Activated CD4-positive, alpha-beta T cell treated with anti-CD3 and anti-CD28 coated beads, Interleukin-2, amount 10 ng/mL, durations not matched to agents 7 days and 5 days (primary cell): Measurements from ENCODE around the gene FBXO10. TPM values are rescaled to one million over a fixed set of nuclear protein-coding genes. Genes with fewer than 3 reads are reported as not detected.

ENCODE experiments used
- CTCF ChIA-PET: fragments of 350-600 bp; sonication (Branson Sonifier 250); formaldehyde crosslinking; loops from one replicate; lab custom pipeline; 2021; ENCODE audit warnings: antibody characterized with exemption; lab: Charles Lee
- POLR2A ChIA-PET: fragments of 350-600 bp; sonication (Branson Sonifier 250); formaldehyde crosslinking; loops from one replicate; lab custom pipeline; 2021; ENCODE audit warnings: antibody characterized with exemption; lab: Charles Lee
- DNase-seq: peaks from one replicate; pipeline ENCODE4 v3.0.0-alpha.2; 2020
- H3K27ac Mint-ChIP-seq: one replicate; pipeline ENCODE4 v1.8.0; 2021; ENCODE audit warnings: mild to moderate bottlenecking, moderate library complexity, mixed read lengths
- H3K27me3 Mint-ChIP-seq: one replicate; pipeline ENCODE4 v1.8.0; 2021; ENCODE audit warnings: mixed read lengths
- H3K36me3 Mint-ChIP-seq: one replicate; pipeline ENCODE4 v1.8.0; 2021; ENCODE audit warnings: low read depth, mixed read lengths
- H3K4me1 Mint-ChIP-seq: one replicate; pipeline ENCODE4 v1.8.0; 2021; ENCODE audit warnings: mixed read lengths
- H3K4me3 Mint-ChIP-seq: one replicate; pipeline ENCODE4 v1.8.0; 2021; ENCODE audit warnings: mild to moderate bottlenecking, moderate library complexity, mixed read lengths
- H3K9me3 Mint-ChIP-seq: one replicate; pipeline ENCODE4 v1.8.0; 2021; ENCODE audit warnings: mixed read lengths
- total RNA-seq, 2 experiments: library from RNA; stranded (reverse); gene quantifications; one replicate each; pipeline ENCODE4 v1.2.3, GENCODE V29; 2021

Gene FBXO10
- total RNA-seq, 2 experiments from 2014 or later: 2.6 TPM

DNA sequence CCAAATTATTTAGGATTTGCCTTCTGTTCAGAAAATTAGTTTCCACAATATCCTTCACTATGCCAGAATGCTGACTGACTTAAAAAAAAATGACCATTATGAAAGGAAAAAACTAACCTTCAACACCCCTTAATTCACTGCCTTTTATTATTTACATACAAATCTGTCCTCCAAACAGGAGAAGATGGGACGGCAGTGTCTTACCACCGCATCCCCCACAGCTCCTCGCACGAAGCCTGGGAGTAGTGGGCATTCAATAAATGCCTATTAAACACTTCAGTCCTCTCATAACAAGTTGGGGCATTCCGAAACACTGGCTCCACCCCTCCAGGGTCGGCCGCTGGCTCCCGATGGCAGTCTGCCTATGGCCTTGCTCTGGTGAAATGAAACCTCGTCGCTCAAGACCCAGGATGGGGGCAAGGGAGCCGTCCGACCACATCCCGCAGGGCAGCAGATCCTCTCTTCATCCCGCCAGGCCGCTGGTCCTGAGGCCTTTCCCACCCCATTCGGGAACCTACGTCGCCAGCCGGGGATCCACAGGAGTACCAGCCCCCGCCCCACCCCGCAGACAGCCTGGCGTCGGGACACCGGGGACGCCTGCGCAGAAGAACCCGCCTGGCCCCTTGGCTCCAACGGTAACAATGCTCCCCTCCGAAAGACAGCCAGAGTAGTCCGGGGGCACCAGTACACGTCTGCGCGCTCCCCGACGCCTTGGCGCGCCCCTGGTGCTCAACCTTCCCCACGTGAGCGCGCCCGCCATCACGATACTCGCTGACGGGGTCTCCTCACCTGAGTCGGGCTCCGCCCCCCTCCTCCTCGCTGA is 111.5 kb downstream of the FBXO10 start:
- peak overlapping the region; percentile 96 for H3K4me3 Mint-ChIP-seq
- H3K4me1 Mint-ChIP-seq: peaks cover 42% of the 10 kb centered on the region
- peaks cover 1% of the 10 kb centered on the region for H3K36me3 Mint-ChIP-seq
- POLR2A ChIA-PET: interaction anchor here (1.7 kb wide), 1 partner anchor 21 kb away, joined by 4 read pairs; the partner anchor contains the start of gene POLR1E
- peak overlapping the region; percentile 98 for H3K27ac Mint-ChIP-seq
- H3K27me3 Mint-ChIP-seq: no peaks in the 10 kb centered on the region
- peak; percentile 61 for DNase-seq
- no peaks in the 10 kb centered on the region for H3K9me3 Mint-ChIP-seq
- CTCF ChIA-PET: interaction anchor here (0.8 kb wide), 1 partner anchor 14 kb away, joined by 3 read pairs; no protein-coding TSS in a partner anchor

DNA sequence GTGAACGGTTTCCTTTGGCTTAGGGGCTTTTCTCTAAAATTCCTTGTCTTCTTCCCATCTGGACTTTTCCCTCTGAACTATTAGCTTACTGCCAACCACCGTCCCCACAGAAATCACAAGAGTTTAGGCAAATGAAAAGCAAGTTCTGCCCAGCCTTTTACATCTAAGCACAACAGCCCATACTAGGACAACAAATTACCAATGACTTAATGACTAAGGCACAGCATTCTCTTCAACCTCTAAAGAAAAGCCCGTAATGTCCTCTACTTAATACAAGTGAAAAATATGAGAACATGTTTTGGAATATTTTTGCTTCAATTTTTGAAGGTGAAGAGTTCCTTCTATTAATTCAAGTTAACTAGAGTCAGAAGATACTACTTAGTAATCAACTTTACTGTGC is 112.2 kb downstream of the FBXO10 start:
- ChIA-PET CTCF (no interaction called here), POLR2A (no interaction called here)
- peak overlapping the region; percentile 96 for H3K4me3 Mint-ChIP-seq
- H3K9me3 Mint-ChIP-seq: no peaks in the 10 kb centered on the region
- DNase-seq: no peak
- H3K36me3 Mint-ChIP-seq: peaks cover 1% of the 10 kb centered on the region
- peak overlapping the region; percentile 98 for H3K27ac Mint-ChIP-seq
- H3K27me3 Mint-ChIP-seq: no peaks in the 10 kb centered on the region
- H3K4me1 Mint-ChIP-seq: peaks cover 42% of the 10 kb centered on the region

Other genes with a start within 250 kb of the FBXO10 start
- 10 to 100 TPM; 49.8 to 53.7 TPM for gene GRHPR, start 153.7 kb downstream of the FBXO10 start, total RNA-seq
- 10 to 100 TPM; 10.0 to 10.2 TPM for gene ZBTB5, start 110.9 kb downstream of the FBXO10 start, total RNA-seq
- gene POLR1E, start 90.4 kb downstream of the FBXO10 start, total RNA-seq: 10 to 100 TPM; 35.8 to 36.3 TPM
- 10 to 100 TPM; 81.0 to 88.7 TPM for gene TOMM5, start 16.2 kb upstream of the FBXO10 start, total RNA-seq
- gene FRMPD1, start 74.6 kb upstream of the FBXO10 start, total RNA-seq: not detected
- gene TRMT10B, start 177.4 kb upstream of the FBXO10 start, total RNA-seq: 10 to 100 TPM; 13.9 to 14.3 TPM
- gene EXOSC3, start 208.7 kb upstream of the FBXO10 start, total RNA-seq: 10 to 100 TPM; 77.5 to 84.0 TPM
- gene DCAF10, start 224.4 kb upstream of the FBXO10 start, total RNA-seq: 10 to 100 TPM; 20.6 to 21.2 TPM